B cell (primary cell): ENCODE measurements around the gene UCN2. TPM values are rescaled to one million over a fixed set of nuclear protein-coding genes. Genes with fewer than 3 reads are reported as not detected.
A peak's percentile ranks its signal among the peaks of the same experiment; 100 is the strongest.

Experiments
- ATAC-seq: fragments of 200-7000 bp; cut with Tn5 transposase; one replicate; pipeline ENCODE4 v1.10.0; 2021; ENCODE audit warnings: low read depth, mild to moderate bottlenecking, moderate number of reproducible peaks, moderate library complexity
- CTCF ChIA-PET: fragments of 350-600 bp; sonication (Branson Sonifier 250); formaldehyde crosslinking; loops from one replicate; lab custom pipeline; 2021; ENCODE audit warnings: antibody characterized with exemption, inconsistent platforms; lab: Charles Lee
- POLR2A ChIA-PET: fragments of 350-600 bp; sonication (Branson Sonifier 250); formaldehyde crosslinking; loops from one replicate; lab custom pipeline; 2021; ENCODE audit warnings: antibody characterized with exemption; lab: Charles Lee
- DNase-seq: peaks from one replicate; pipeline ENCODE4 v3.0.0; 2013
- H2AFZ ChIP-seq: 2 replicates; pipeline ENCODE4 v1.6.1; 2012; ENCODE audit warnings: mild to moderate bottlenecking, low read depth, low read length; ENCODE audit not compliant: insufficient read depth, poor library complexity, severe bottlenecking
- H3K27ac ChIP-seq, 2 donors: 1 replicate in 1 of 2; 2 replicates in 1 of 2; pipeline ENCODE4 v1.5.1; 2012 to 2013; ENCODE audit warnings: low read length in 2 of 2, mild to moderate bottlenecking in 2 of 2, moderate library complexity in 1 of 2
- H3K27me3 ChIP-seq, 4 experiments: fragments of 200-600 bp in 1 of 4; sonication (generic) in 1 of 4; replicated peaks in 1 of 4; 1 replicate in 2 of 4; 2 replicates in 2 of 4; pipeline versions ENCODE4 v1.6.1 to v1.7.0; 2013 to 2016; ENCODE audit warnings: low read length in 3 of 4, mild to moderate bottlenecking in 2 of 4, mixed read lengths in 1 of 4, moderate library complexity in 1 of 4; ENCODE audit not compliant: insufficient read depth in 4 of 4, control insufficient read depth in 3 of 4; ENCODE audit errors: control extremely low read depth in 1 of 4
- H3K36me3 ChIP-seq, 2 experiments: replicated peaks in 1 of 2; 1 replicate in 1 of 2; 2 replicates in 1 of 2; pipeline versions ENCODE4 v1.6.1 to v1.7.1; 2013; ENCODE audit warnings: low read length in 1 of 2; ENCODE audit not compliant: insufficient read depth in 2 of 2, control insufficient read depth in 1 of 2; ENCODE audit errors: control extremely low read depth in 1 of 2, extremely low read depth in 1 of 2
- H3K4me1 ChIP-seq, 2 donors: fragments of 200-600 bp in 1 of 2; sonication (generic) in 1 of 2; 1 replicate in 1 of 2; 2 replicates in 1 of 2; pipeline versions ENCODE4 v1.5.1 to v1.6.1; 2013 to 2017; ENCODE audit warnings: low read length in 2 of 2; ENCODE audit not compliant: control insufficient read depth in 2 of 2, insufficient read depth in 2 of 2
- H3K4me2 ChIP-seq: replicated peaks from 2 replicates; pipeline ENCODE3; 2012; ENCODE audit warnings: mild to moderate bottlenecking, low read depth, low read length; ENCODE audit not compliant: poor library complexity, severe bottlenecking
- H3K4me3 ChIP-seq, 5 experiments: fragments of 200-600 bp in 1 of 5; sonication (generic) in 1 of 5; 1 replicate in 3 of 5; 2 replicates in 2 of 5; pipeline versions ENCODE4 v1.5.1 to v1.7.0; 2011 to 2016; ENCODE audit warnings: low read length in 4 of 5, mild to moderate bottlenecking in 4 of 5, low read depth in 2 of 5, control low read depth in 1 of 5, moderate library complexity in 1 of 5; ENCODE audit not compliant: insufficient read depth in 1 of 5; ENCODE audit errors: control extremely low read depth in 1 of 5, extremely low read depth in 1 of 5
- H3K79me2 ChIP-seq: fragments of 200-600 bp; sonication (generic); one replicate; pipeline ENCODE4 v1.6.0; 2016; ENCODE audit warnings: low read length; ENCODE audit not compliant: control insufficient read depth, insufficient read depth
- H3K9ac ChIP-seq: fragments of 200-600 bp; sonication (generic); 2 replicates; pipeline ENCODE4 v1.6.1; 2017; ENCODE audit warnings: mild to moderate bottlenecking, low read length, moderate library complexity
- H3K9me3 ChIP-seq, 3 donors: one replicate each; pipeline versions ENCODE4 v1.6.1 to v1.7.1; 2013; ENCODE audit warnings: low read length in 2 of 3; ENCODE audit not compliant: control insufficient read depth in 2 of 3, insufficient read depth in 1 of 3; ENCODE audit errors: control extremely low read depth in 1 of 3
- H4K20me1 ChIP-seq: 2 replicates; pipeline ENCODE4 v1.6.0; 2012; ENCODE audit warnings: mild to moderate bottlenecking, low read length; ENCODE audit not compliant: insufficient read depth, control insufficient read depth, poor library complexity, severe bottlenecking
- H3K27ac Mint-ChIP-seq: one replicate; pipeline ENCODE4 v1.8.0; 2021; ENCODE audit warnings: mixed read lengths
- H3K27me3 Mint-ChIP-seq: one replicate; pipeline ENCODE4 v1.8.0; 2021; ENCODE audit warnings: mixed read lengths
- H3K4me1 Mint-ChIP-seq: one replicate; pipeline ENCODE4 v1.8.0; 2021; ENCODE audit warnings: mixed read lengths
- H3K4me3 Mint-ChIP-seq: one replicate; pipeline ENCODE4 v1.8.0; 2021; ENCODE audit warnings: mixed read lengths
- H3K9me3 Mint-ChIP-seq: one replicate; pipeline ENCODE4 v1.8.0; 2022; ENCODE audit warnings: mixed read lengths; ENCODE audit not compliant: insufficient read depth
- CTCF ChIP-seq: fragments of 200-600 bp; IDR thresholded peaks from one replicate; pipeline ENCODE4 v1.8.0; 2022; ENCODE audit warnings: antibody characterized with exemption, mild to moderate bottlenecking
- EZH2 ChIP-seq: IDR thresholded peaks from 2 replicates; pipeline ENCODE4 v1.6.1; 2012; ENCODE audit warnings: borderline replicate concordance, low read depth, mild to moderate bottlenecking, moderate library complexity, low read length; ENCODE audit not compliant: insufficient read depth, poor library complexity, severe bottlenecking
- WGBS: methylation state at CpG from one replicate; pipeline ENCODE4 v1.1.5; 2013; ENCODE audit warnings: missing lambda C conversion rate; ENCODE audit not compliant: insufficient coverage; 5-methylcytosine and 5-hydroxymethylcytosine counted together
- intact Hi-C: fragments of 100-400 bp; cut with micrococcal nuclease; formaldehyde crosslinking; loops from one replicate; pipeline ENCODE4 v1.10.0; 2022
- polyA plus RNA-seq: library from polyadenylated mRNA; depleted of rRNA; stranded (reverse); fragments of >200 nt; gene quantifications from 2 replicates; pipeline ENCODE4 v1.2.3, GENCODE V29; 2012
- total RNA-seq, 2 donors: library from RNA; stranded (reverse); fragments of 120-200 nt in 1 of 2; gene quantifications; 1 replicate in 1 of 2; 2 replicates in 1 of 2; pipeline versions ENCODE4 v1.2.3 to v1.2.4, GENCODE V29; 2013 to 2022

Gene UCN2
- total and polyA plus RNA-seq, 2 donors (not counting 1 experiment from before 2014, with no cell fraction given) = not detected

GRCh38 chr3:48555949-48556795 is 7.4 kb downstream of the UCN2 start:
- Histone ChIP-seq H3K4me3 (peak overlapping the region; percentile 53 to 73 (median 59)), H3K79me2 (no peaks in the 10 kb centered on the region), H3K9ac (peak overlapping the region; percentile 62), H3K27ac (peak overlapping the region; percentile 41 to 65), H3K4me2 (peak overlapping the region; percentile 83), H3K36me3 (no peaks in the 10 kb centered on the region), H3K27me3 (no peaks in the 10 kb centered on the region), H3K9me3 (peaks cover 0 to 3% (median 0%) of the 10 kb centered on the region in 3 donors), H4K20me1 (no peaks in the 10 kb centered on the region), H3K4me1 (peaks cover 16 to 40% of the 10 kb centered on the region in 2 donors), H2AFZ (peak overlapping the region; percentile 89)
- 14% methylated on average over 24 of the region's 29 CpGs for WGBS
- no peak for ATAC-seq
- H3K4me1 Mint-ChIP-seq = peaks cover 33% of the 10 kb centered on the region
- H3K4me3 Mint-ChIP-seq = peak overlapping the region; percentile 87
- intact Hi-C loops = loop anchor here (1.0 to 5.0 kb wide), 9 partner anchors 49 to 915 kb away; partner anchors contain the start of genes CDC25A, DAG1, IP6K2 and NDUFAF3
- H3K9me3 Mint-ChIP-seq = no peaks in the 10 kb centered on the region
- peak overlapping the region; percentile 80 for H3K27ac Mint-ChIP-seq
- DNase-seq = no peak
- POLR2A ChIA-PET = interaction anchor here (0.6 to 1.1 kb wide), 3 partner anchors 122 to 506 kb away, joined by 3 read pairs; no protein-coding TSS in a partner anchor
- no peak for TF ChIP-seq CTCF
- no peak for TF ChIP-seq EZH2
- H3K27me3 Mint-ChIP-seq = no peaks in the 10 kb centered on the region
- CTCF ChIA-PET = interaction anchor here (0.8 to 12.9 kb wide), 8 partner anchors 7 to 154 kb away, joined by 3 to 190 read pairs (median 4); partner anchors contain the start of genes CCDC51 and TMA7
